ENCODE measurements around the gene TEX9.

Gene TEX9

DNA sequence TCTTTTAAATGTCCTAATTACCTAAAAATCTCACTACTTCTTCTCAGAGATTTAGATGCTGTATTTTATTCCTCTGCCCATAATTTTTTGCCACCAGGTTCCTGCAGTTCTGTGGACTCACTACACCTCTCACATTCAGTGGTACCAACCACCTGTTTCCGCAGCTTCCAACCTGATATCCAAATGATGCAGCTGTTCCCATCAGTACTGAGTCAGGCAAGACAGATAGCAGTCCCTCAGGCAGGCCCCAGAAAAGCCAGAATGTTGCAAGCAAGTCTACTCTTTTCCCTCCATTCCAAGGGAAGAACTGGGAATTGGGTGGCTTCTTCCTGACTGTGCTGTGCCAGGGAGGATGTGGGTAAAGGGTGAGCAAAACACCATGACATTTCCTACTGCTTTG is 60.8 kb downstream of the TEX9 start:
- TF ChIP-seq CTCF (conservative IDR thresholded peaks at IDR 0.05), result no peak
- no peak overlapping the region for H3K27ac ChIP-seq

DNA sequence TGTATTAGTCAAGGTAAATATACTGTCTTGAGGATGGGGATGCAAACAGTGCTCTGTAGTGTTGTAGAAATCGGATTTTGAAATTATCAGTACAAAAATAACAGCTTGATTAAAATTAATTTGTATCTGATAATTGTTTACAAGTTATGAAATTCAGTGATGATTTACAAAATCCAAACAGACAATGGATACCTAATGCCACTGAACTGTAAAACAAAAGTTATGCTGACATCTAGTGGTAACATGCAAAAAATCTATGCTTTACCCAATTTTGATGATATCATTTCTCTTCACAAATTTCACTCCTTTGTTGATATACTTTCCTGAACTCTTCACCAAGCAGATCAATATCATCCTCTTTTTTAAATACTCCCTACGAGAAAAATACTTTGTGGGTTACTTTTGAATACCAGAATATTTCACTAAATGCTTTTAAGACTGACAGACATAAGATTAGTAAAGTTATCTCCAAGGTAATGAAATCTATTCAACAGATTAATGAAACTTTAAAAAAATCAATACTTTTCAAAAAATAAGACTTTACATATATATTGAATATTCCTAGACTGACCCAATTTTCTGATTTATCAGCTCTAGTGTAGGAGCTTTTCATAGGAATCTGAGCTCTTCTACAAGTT is 63.7 kb downstream of the TEX9 start:
- peak; percentile 73 for TF ChIP-seq CTCF (conservative IDR thresholded peaks at IDR 0.05)
- H3K27ac ChIP-seq, result no peak overlapping the region

DNA sequence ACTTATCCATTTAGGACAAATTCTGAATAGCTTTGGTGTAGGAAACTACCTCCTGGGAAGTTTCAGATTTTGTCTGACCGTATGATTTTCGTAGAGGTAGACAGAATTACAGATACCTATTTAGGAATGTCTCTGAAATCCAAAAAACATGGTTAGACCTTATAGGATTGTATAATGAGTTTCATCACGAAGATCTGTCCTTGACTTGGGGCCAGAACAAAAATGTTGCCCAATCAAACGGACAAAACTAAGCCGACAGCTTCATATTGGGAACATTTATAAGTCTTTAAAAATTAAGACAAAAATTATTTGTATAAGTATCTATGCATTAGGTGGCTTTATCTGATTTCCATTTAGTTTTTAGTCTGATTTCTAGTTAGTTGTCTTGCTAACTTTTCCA is 67.1 kb downstream of the TEX9 start:
- no peak for TF ChIP-seq CTCF (conservative IDR thresholded peaks at IDR 0.05)
- H3K27ac ChIP-seq, result no peak overlapping the region

- H3K27ac ChIP-seq, result no peak overlapping the region
- TF ChIP-seq CTCF (conservative IDR thresholded peaks at IDR 0.05), result no peak
Measured at GRCh38 chr15:56440214-56440770, 75.1 kb downstream of the TEX9 start.

GRCh38 chr15:56442354-56442753 is 77.1 kb downstream of the TEX9 start:
- no peak for TF ChIP-seq CTCF (conservative IDR thresholded peaks at IDR 0.05)
- no peak overlapping the region for H3K27ac ChIP-seq

DNA sequence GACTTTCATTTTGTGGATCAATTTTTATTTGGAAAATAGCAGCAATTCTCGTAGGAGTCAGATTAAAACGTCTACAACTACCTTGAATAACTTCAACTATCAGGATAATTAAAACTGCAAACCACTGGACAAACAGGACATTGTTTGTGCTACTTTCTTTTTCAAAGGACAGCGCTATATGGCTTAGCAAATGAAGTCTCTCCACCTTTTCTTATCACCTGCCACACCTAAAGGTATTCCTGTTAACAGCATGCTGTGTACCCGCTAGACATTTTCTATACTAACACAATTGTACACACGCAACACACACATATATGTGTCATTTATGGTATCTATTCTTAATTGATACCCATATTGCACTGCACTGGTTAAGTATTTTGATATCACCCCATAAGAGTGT is 80.5 kb downstream of the TEX9 start:
- no peak for TF ChIP-seq CTCF (conservative IDR thresholded peaks at IDR 0.05)
- H3K27ac ChIP-seq, result no peak overlapping the region

- no peak for TF ChIP-seq CTCF (conservative IDR thresholded peaks at IDR 0.05)
- H3K27ac ChIP-seq, result no peak overlapping the region
Measured at GRCh38 chr15:56454836-56455235, 89.6 kb downstream of the TEX9 start.
